K562 (cell line): ENCODE data around the gene SKA3. TPM values are rescaled to one million over a fixed set of nuclear protein-coding genes. Genes with fewer than 3 reads are reported as not detected.

ENCODE experiments used
- ATF7 ChIP-seq: fragments of 450-650 bp; IDR thresholded peaks from 2 replicates; pipeline ENCODE4 v1.7.1; 2014; ENCODE audit warnings: mild to moderate bottlenecking, moderate library complexity
- C11orf30 ChIP-seq: fragments of 450-650 bp; IDR thresholded peaks from 2 replicates; pipeline ENCODE4 v1.6.1; 2016; ENCODE audit warnings: low read depth, mild to moderate bottlenecking
- CHCHD3 ChIP-seq: fragments of 250-450 bp; sonication (Bioruptor Pico); IDR thresholded peaks from 2 replicates; pipeline ENCODE4 v2.1.2; 2022; ENCODE audit warnings: mild to moderate bottlenecking
- CTBP1 ChIP-seq: fragments of 450-650 bp; IDR thresholded peaks from 2 replicates; pipeline ENCODE4 v1.6.1; 2016; ENCODE audit warnings: borderline replicate concordance
- CXXC5 ChIP-seq: fragments of 250-450 bp; sonication (Bioruptor Pico); IDR thresholded peaks from 2 replicates; pipeline ENCODE4 v1.8.0; 2022; ENCODE audit warnings: inconsistent platforms, mild to moderate bottlenecking, moderate library complexity
- EGR1 ChIP-seq: fragments of 450-650 bp; conservative IDR thresholded peaks from 2 replicates; pipeline ENCODE4 v1.6.1; 2017; ENCODE audit warnings: mild to moderate bottlenecking
- ESRRA ChIP-seq: fragments of 450-650 bp; IDR thresholded peaks from 2 replicates; pipeline ENCODE4 v1.6.1; 2014; ENCODE audit warnings: low read depth, mild to moderate bottlenecking, moderate library complexity, borderline replicate concordance
- FOXM1 ChIP-seq, 2 experiments: fragments of 450-650 bp in 1 of 2; sonication (generic) in 1 of 2; formaldehyde crosslinking in 1 of 2; IDR thresholded peaks; 2 replicates each; pipeline versions ENCODE4 v1.6.1 to v1.9.0; 2017 to 2022; ENCODE audit warnings: low read depth in 2 of 2, mild to moderate bottlenecking in 2 of 2, missing genetic modification reagents in 1 of 2, moderate library complexity in 1 of 2
- MTA1 ChIP-seq: fragments of 450-650 bp; IDR thresholded peaks from 2 replicates; pipeline ENCODE4 v1.6.1; 2017; ENCODE audit warnings: borderline replicate concordance
- MXI1 ChIP-seq: IDR thresholded peaks from 2 replicates; pipeline ENCODE4 v1.6.1; 2011; ENCODE audit warnings: low read depth, mild to moderate bottlenecking, improper control_type of control experiment, low read length
- MYC ChIP-seq, 2 experiments: fragments of 250-450 bp in 1 of 2; sonication (Bioruptor Pico) in 1 of 2; IDR thresholded peaks; 2 replicates each; pipeline versions ENCODE4 v1.5.1 to v1.6.1; 2012 to 2021; ENCODE audit warnings: low read depth in 2 of 2, borderline replicate concordance in 1 of 2, improper control_type of control experiment in 1 of 2, low read length in 1 of 2, mild to moderate bottlenecking in 1 of 2, moderate library complexity in 1 of 2
- NONO ChIP-seq, 2 experiments: fragments of 200-400 bp in 1 of 2; fragments of 450-650 bp in 1 of 2; formaldehyde crosslinking in 1 of 2; IDR thresholded peaks; 2 replicates each; pipeline ENCODE4 v1.6.1; 2017; ENCODE audit warnings: low read depth in 2 of 2, mild to moderate bottlenecking in 2 of 2, moderate library complexity in 2 of 2, low read length in 1 of 2
- POLR2H ChIP-seq: IDR thresholded peaks from 2 replicates; pipeline ENCODE4 v1.6.1; 2016; ENCODE audit warnings: missing genetic modification characterization, low read depth, mild to moderate bottlenecking, control low read depth, missing compliant biosample characterization, moderate library complexity
- RBFOX2 ChIP-seq: fragments of 200-400 bp; formaldehyde crosslinking; IDR thresholded peaks from 2 replicates; pipeline ENCODE4 v1.6.1; 2017; ENCODE audit warnings: low read depth, mild to moderate bottlenecking, low read length, moderate library complexity
- SAP30 ChIP-seq: fragments of 200-600 bp; sonication (generic); IDR thresholded peaks from 2 replicates; pipeline ENCODE4 v1.6.1; 2012; ENCODE audit warnings: borderline replicate concordance, low read depth, mild to moderate bottlenecking, moderate library complexity, low read length, control low read depth, inconsistent platforms; ENCODE audit not compliant: insufficient read depth, poor library complexity, severe bottlenecking
- TAF1 ChIP-seq: IDR thresholded peaks from 2 replicates; pipeline ENCODE4 v1.6.1; 2011; ENCODE audit warnings: mild to moderate bottlenecking, low read length, moderate library complexity; ENCODE audit not compliant: insufficient read depth, control insufficient read depth, severe bottlenecking; ENCODE audit errors: extremely low read depth
- TEAD4 ChIP-seq, 2 experiments: sonication (generic) in 1 of 2; formaldehyde crosslinking in 1 of 2; IDR thresholded peaks; 2 replicates each; pipeline versions ENCODE4 v1.6.1 to v1.8.0; 2012 to 2022; ENCODE audit warnings: borderline replicate concordance in 1 of 2, inconsistent platforms in 1 of 2, low read length in 1 of 2, mild to moderate bottlenecking in 1 of 2, missing genetic modification reagents in 1 of 2
- TGIF2 ChIP-seq: sonication (generic); formaldehyde crosslinking; IDR thresholded peaks from 2 replicates; pipeline ENCODE4 v1.8.1; 2022; ENCODE audit warnings: mild to moderate bottlenecking, missing genetic modification reagents, moderate library complexity
- UBTF ChIP-seq, 2 experiments: IDR thresholded peaks; 2 replicates each; pipeline ENCODE4 v1.6.1; 2012; ENCODE audit warnings: improper control_type of control experiment in 2 of 2, low read depth in 2 of 2, low read length in 2 of 2, borderline replicate concordance in 1 of 2
- ZNF143 ChIP-seq: sonication (generic); formaldehyde crosslinking; IDR thresholded peaks from 2 replicates; pipeline ENCODE4 v1.9.0; 2022; ENCODE audit warnings: mild to moderate bottlenecking, missing genetic modification reagents
- ZNF175 ChIP-seq: fragments of 200-800 bp; sonication (Bioruptor generic); IDR thresholded peaks from 2 replicates; pipeline ENCODE4 v1.6.1; 2016; ENCODE audit warnings: low read depth, mild to moderate bottlenecking, missing genetic modification characterization, missing compliant biosample characterization
- ZNF395 ChIP-seq: fragments of 200-800 bp; sonication (Bioruptor generic); IDR thresholded peaks from 2 replicates; pipeline ENCODE4 v1.6.1; 2017; ENCODE audit warnings: missing genetic modification characterization, missing compliant biosample characterization
- polyA plus RNA-seq, 8 experiments: library from polyadenylated mRNA; depleted of rRNA in 4 of 8; stranded (reverse) in 5 of 8; unstranded in 3 of 8; fragments of >200 nt; fragmentation: Nextera tagmentation in 2 of 8; fragmentation: Illumina TruSeq in 1 of 8; extraction: Ambion mirVana in 2 of 8; extraction: Trizol in 1 of 8; gene quantifications; 2 replicates each; pipeline versions ENCODE4 v1.2.1 to v1.2.3, GENCODE V29; 2011 to 2014; ENCODE audit warnings: inconsistent platforms in 1 of 8, missing spikeins in 1 of 8
- total RNA-seq, 7 experiments: library from RNA; depleted of rRNA in 6 of 7; stranded (reverse); fragments of >200 nt in 6 of 7; fragmentation: Illumina TruSeq in 2 of 7; extraction: Trizol in 2 of 7; gene quantifications; 2 replicates each; pipeline versions ENCODE4 v1.2.1 to v1.2.3, GENCODE V29; 2011 to 2021; ENCODE audit warnings: low replicate concordance in 1 of 7

Gene SKA3
- total and polyA plus RNA-seq, 9 of the 15 experiments (the other 6 are each of a cell fraction or from before 2014, with no cell fraction given): 17.0 to 53.3 (median 29.9) TPM

- TF ChIP-seq CHCHD3 (CRISPR knock-in tag) (no peak), ZNF175 (0 out of 2 replicates have a peak, but pooled peaks have one; percentile 45), RBFOX2 (peak; percentile 99), ATF7 (peak; percentile 47; the same call in 1 of the 2 replicates), TEAD4 (IDR thresholded peaks at IDR 0.05; ENCODE audit: low read length) (no peak), TEAD4 (CRISPR knock-in tag; IDR thresholded peaks at IDR 0.05; ENCODE audit: borderline replicate concordance) (no peak), MTA1 (no peak), EGR1 (peak; percentile 42), C11orf30 (peak; percentile 72), CTBP1 (peak; percentile 79; the same call in 1 of the 2 replicates), FOXM1 (IDR thresholded peaks at IDR 0.05; ENCODE audit: low read depth) (no peak), FOXM1 (CRISPR knock-in tag; IDR thresholded peaks at IDR 0.05; ENCODE audit: low read depth) (peak; percentile 84; the same call in 1 of the 2 replicates), MXI1 (peak; percentile 23; the same call in 1 of the 2 replicates), SAP30 (peak; percentile 98), TGIF2 (peak; percentile 45; the same call in 1 of the 2 replicates), MYC (IDR thresholded peaks at IDR 0.05; ENCODE audit: low read depth, low read length) (peak; percentile 59; the same call in 1 of the 2 replicates), MYC (CRISPR knock-in tag; IDR thresholded peaks at IDR 0.05; ENCODE audit: borderline replicate concordance, low read depth) (no peak), UBTF (IDR thresholded peaks at IDR 0.05; ENCODE audit: borderline replicate concordance in 1 of 2, low read depth in 2 of 2, low read length in 2 of 2) (peak in 1 of 2 experiments; percentile 73; a peak in 2 of 4 replicates), CXXC5 (peak; percentile 90), TAF1 (peak; percentile 85), ESRRA (0 out of 2 replicates have a peak, but pooled peaks have one; percentile 14), ZNF395 (no peak), POLR2H (tag) (peak; percentile 74), NONO (IDR thresholded peaks at IDR 0.05; ENCODE audit: low read depth in 2 of 2, low read length in 1 of 2) (peak in 1 of 2 experiments; percentile 13; a peak in 1 of 4 replicates), ZNF143 (CRISPR knock-in tag) (peak; percentile 62; the same call in 1 of the 2 replicates)
Measured at GRCh38 chr13:21176215-21176981, at the start of gene SKA3, which contains the start of gene MRPL57 (continued).
